ELF-1 (cell line): ENCODE data around the gene UQCC2.

ENCODE experiments used
- DNase-seq: peaks from one replicate; pipeline ENCODE4 v3.0.0-alpha.2; 2016; ENCODE audit warnings: low read depth, low spot score

UQCC2 gene

DNA sequence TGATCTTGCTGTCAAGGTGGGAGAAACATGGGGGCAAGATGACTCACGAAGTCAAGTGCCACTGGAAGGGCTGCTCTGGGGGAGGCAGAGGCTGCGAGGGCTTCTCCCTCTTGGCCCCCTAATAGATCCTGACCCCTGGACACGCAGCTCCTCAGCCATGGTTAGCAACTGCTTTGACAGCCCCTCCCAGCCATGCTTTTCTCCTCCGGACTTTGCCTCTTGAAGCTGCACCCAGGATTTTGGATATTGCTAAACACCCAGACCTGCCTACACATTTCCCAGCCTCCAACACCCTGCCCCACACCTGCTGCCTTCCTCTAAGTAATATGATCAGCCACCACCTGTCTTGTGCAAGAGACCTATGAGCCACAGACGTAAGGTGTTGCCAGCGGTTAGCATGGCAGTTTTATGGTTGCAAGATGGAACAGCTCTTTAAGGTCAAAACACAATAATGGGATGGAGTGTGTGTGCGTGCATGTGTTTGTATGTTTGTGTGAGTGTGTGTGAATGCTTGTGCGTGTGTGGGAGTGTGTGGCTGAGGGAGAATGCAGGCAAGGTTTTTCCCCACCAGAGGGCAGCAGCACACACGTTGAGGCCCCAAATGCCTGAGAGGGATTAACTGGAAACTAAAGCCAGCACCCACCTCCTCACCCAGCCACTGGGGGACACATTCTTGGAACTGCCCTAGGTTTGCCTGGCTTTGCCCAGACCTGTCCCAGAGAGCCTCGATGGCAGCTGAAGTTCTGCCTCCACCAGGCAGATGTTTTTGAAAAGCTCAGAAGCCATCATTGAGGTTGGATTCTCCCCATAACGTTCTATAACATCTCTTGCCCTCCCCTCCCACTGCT lies 32.7 kb upstream of the UQCC2 start:
- peak; percentile 90 for DNase-seq

DNA sequence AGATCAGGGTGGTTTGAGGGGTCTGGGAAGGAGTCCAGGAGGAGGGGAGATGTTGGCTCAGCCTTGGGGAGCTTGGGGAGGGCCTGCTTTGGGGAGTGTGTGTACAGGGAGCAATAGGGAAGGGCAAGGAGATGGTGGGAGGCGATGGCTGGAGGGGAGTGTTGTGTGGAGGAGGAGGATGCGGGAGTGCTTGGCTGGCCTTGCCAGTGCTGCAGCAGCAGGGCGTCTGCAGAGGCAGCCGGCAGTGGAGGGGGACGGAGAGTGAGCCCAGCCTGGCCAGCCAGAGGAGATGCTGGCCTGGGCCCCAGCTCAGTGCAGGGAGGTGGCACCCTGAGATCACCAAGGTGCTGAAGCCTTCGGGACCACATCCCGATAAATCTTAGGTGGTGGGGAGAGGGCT lies 31.3 kb upstream of the UQCC2 start:
- no peak for DNase-seq

DNA sequence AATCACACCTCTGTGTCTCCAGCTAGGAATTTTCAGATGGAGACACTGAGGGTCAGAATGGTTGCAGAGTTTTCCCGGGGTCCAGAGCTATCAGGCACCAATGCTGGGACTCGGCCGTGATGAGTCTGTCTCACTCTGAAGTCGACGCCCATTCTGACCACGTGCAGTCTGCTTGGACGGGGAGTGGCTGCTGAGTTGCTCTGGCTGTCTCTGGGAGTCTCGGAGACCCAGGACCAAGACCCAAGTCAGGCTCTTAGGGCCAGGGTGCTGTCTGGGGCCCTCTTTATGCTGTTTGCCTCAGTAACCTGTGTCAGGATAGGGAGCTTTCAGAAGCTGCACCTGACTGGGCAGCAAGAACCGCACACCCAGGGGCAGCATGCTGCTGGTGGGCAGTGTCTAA lies 30.6 kb upstream of the UQCC2 start:
- DNase-seq, result no peak

DNA sequence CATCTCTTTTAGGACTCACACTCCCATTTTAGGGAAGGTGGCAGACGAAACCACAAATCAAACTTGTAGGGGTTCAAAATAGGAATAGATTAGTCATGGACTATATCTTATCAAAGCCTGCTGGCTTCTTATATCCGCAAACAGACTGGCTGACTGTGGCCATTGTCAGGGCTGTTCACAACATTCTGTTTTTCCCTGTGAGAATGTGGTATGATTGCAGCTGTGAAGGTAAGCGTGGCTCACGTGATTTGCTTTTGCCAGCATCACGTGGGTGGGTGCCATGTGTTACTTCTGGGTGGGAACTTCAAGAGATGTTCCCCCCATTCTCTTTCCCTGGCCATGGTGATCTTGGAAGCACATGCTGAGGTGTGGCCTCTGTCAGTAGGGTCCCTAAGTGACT lies 29.3 kb upstream of the UQCC2 start:
- DNase-seq, result no peak

DNA sequence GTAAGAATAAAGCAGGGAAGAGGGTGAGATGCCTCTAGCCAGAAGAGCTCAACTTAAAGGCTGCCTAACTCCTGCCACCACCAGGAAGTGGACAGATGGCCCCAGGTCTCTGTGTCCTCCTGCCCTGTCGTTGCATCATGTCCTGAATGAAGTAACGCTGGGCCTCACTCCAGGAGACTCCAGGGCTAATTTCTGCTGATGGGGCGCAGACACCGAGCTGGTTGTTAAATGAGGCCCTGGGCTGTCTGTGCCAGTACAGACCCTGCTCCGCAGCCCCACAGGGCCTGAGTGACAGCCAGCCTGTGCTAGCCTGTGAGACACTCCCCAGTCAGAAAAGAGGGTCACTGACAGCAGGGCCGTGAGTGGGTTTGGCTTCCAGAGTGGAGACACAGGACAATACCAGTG lies 28.7 kb upstream of the UQCC2 start:
- no peak for DNase-seq

DNA sequence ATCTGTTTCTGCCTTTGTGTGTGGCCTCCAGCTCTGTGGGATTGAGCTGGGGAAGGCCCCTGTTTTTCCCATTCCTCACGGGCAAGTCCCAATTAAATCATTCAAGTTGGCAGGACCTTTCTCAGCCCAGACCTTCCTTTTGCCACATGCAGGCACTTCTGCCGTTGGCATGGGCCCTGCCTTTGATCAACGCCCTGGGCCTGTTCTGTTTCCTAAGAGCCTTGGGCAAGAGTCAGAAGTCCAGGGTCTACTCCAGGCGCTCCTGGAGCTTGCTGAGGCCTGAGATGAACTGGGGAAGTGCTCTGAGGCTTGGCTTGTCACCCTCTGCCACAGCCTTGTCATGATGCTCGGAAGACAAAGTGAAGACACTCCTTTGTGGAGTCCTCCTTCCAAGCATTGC lies 28.1 kb upstream of the UQCC2 start:
- DNase-seq, result no peak

DNA sequence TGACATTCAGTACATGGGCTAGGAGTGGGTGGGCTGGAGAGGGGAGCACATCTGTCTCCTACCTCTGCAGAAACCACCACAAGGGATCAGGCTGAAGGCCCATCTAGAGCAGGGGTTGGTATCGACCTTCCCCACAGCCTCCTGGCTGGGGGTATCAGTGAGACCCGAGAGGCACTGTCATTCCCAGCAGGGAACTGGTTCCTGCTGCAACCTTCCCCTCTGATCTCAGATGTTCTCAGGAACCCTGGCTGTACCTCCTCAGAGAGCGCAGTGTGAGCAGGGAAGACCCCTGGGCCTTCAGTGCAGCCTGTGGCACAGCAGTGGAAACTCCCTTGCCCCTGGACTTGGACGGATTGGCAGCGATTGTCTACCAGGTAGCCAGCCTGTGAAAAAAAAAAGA lies 27.4 kb upstream of the UQCC2 start:
- no peak for DNase-seq

DNA sequence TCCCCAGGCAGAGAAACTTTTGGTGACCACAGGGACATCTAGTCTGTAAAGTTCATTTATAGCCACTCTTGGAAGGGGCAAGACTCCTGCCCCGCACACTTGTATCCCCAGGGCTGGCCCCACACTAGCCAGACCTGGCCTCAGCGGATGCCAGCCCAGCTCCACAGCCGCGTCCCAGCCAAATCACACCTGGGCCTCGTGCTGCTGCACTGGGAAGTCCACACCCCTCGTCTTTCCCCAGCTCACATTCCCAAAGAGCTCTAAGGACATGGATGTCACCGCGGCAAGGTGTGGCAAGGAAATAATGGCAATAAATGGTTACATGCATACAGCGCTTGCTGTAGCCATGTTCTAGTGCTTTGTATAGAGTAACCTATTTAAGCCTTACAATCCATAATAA lies 26.7 kb upstream of the UQCC2 start:
- no peak for DNase-seq

DNA sequence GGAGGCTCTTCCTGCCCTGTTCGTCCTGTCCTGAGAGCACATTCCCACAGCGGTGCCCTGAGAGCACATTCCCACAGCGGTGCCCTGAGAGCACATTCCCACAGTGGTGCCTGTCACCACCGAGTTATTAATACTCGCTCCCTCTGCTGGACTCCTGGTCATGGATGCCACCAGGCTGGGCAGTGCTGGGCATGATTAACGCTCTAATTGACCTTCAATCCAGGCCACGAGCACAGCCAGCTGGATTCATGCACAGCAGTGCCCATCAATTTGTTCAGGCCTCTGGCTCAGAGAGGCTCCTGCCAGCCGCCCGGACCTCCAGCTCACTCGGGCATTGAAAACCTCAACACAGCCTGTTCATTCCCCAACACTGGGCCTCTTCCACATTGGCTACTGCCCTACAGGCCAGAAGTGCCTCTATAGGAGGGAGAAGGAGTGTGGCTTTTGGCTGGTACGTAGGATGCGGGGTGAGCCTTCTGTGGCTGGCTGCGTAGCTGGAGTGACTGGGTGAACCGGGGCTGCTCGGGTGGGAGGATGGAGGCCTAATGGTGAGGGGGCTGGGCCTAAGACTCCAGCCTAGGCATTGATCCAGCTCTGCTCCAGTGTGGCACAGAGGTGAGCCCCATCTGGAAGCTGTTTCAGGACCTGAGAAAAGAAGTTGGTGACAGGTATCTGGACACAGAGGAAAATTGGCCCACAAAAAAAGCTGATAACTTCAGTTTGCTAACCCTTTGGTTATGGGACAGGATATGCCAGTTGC lies 25.9 kb upstream of the UQCC2 start:
- no peak for DNase-seq

DNA sequence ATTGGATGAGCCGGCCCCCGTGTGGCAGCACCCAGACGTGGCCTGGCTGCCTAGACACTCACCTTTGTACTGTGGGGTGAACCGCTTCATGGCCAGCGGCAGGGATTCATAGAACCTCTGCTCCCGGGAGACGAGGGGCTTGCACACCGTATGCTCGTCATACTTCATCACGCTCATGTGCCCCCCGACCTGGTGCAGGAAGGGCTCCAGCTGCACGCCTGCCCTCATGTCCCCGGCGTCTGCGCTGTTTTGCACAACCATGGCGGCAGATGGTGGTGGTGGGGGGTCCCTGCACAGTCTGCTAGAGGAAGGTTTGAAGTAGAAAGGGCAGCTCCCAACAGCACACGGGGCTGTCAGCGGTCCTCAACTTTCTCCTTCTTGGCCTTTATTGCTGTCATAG lies 23.7 kb upstream of the UQCC2 start:
- no peak for DNase-seq

DNA sequence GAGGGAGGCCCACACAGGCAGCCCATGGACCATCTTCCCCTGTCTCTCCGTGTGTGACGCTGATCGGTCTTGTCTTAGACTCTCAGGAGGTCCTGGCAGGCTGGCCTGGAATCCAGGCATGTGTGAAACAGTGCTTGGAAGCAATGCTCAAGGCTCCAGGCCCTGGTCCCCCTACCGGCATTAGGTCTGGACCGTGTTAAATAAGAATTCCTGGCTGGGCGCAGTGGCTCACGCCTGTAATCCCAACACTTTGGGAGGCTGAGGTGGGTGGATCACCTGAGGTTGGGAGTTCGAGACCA lies 22.2 kb upstream of the UQCC2 start:
- DNase-seq, result no peak

DNA sequence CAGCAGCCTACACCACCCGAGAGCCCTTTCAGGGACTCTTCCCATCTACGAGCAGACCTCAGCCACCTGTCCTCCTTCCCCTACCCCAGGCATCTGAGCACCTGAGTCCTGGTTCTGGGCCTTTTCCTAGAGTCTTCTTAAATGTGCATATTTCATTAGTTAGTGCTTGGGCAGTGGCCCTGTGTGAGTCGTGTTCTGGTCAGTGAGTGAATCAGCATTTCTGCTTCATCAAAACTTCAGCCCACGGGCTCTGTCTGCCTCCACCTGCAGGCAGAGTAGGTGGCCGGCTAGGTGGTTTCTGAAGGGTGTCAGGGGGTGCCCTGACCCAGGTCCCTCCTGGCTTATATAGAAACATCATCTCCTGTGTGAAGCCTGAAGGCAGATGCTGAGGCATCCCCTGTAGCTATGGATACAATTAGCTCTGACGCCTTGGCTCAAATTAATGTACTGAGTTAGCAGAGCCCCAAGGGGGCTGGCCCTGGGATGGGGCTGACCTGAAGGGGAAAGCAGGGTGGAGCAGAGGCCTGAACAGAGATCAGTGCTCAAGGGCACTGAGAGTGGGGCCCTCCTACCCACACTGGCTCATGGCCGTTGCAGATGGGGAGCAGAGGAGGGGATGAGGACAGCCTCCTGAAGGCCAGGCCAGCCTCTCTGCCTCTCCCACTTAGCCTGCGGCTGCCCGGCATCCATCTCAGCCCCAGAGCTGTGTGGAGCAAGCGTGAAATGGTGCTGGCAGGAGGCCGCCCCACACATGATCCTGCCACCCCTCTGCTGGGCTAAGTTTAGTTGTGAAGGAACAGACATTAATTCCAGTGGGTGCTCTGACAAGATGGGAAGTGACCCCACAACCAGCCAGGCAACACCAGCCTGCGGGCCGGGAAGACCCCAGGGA lies 21.6 kb upstream of the UQCC2 start:
- no peak for DNase-seq

DNA sequence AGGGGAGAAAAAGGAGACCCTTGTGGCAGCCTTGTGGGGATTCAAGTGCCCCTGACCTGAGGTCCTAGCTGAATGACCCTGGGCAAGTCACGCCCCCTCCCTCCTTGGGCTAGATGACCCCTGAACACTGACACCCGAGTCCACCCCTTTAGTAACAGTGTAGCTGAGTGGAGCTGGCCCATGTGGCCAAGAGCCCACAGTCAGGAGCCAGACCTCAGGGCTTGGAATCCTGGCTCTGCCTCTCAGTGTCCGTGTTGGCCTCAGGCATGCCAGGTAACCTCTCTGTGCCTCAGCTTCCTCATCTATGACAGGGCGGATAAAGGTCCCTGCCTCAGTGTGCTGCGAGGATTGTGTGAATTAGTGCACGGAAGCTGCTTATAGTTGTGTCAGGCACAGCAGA lies 20.9 kb upstream of the UQCC2 start:
- DNase-seq, result no peak

DNA sequence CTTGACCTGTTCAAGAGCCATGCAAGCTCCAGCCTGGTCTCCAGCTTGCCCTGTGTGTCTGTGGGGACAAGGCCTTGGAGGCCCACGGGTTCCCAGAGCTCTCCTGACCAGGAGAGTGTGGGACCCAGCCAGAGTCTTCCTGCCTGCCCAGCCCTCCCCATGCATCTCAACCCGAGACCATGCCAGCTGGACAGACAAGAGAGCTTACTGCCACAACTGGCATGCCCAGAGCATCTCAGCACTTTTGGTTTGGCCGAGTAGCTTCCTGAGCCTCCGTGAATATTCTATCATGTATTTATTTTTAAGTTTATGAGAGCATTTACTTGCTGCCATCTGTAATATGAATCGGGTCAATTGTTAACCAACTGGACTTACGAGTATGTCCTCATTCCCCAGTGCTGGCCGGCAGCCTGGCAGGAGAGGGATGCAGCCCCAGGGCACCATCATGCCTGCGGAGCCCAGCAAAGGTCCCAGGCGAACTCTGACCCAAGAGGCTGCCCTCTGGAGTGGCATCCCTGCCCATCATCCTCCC lies 20.3 kb upstream of the UQCC2 start:
- no peak for DNase-seq

DNA sequence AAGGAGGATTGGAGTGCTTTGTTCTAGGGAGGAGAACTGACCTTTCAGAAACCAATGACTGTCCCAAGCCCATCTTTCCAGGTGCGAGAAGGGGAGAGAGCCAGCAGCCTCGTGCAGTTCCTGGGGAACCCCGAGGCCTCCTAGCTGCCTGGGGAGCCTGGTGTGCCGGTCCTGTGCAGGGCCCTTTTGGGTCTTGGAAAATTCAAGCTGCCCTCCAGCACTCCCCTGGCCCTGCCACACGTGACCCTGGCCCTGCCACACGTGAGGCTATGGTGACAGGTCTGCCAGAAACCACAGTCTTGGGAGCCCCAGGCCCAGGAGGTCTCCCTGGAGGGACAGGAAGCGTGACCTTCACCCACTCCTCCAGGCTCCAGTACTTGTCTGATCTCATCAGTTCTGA lies 19.5 kb upstream of the UQCC2 start:
- DNase-seq, result no peak

DNA sequence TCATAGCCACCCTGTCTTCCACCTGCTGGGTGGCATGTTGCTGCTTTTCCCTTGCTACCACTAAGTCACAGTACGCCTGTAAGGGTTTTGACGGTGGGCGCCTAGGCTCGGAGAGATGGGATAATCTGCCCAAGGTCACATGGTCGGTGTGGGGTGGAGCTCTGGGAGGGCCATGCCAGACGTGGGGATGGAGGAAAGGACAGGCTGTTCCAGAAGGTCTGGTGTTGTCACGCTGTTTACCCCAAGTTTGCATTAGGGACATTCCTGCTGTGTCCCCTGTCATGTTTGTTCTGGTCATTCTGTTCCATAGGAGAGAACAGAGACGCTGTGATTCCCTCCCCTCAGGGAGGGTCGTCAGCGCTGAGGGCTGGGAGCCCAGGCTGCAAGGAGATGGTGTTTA lies 19.1 kb upstream of the UQCC2 start:
- DNase-seq, result no peak

DNA sequence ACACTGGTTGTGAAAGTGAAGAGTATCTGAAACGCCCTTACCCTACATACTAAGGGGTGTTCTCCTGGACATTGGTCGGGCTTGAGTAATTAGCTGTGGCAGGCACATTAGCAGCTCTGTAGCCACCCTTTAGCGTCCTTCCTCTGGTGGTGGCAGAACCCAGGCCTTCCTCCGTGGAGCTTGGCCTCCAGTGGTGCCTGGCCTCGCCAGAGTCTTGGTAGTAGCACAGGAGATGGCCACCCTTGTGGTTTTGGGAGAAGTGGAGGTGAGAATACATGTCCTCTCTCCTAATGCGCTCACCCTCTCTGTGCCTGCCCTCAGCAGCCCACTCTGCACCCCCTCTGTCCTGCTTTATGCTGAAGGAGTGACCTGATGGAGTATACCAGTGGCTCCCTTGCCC lies 17.6 kb upstream of the UQCC2 start:
- DNase-seq, result no peak

DNA sequence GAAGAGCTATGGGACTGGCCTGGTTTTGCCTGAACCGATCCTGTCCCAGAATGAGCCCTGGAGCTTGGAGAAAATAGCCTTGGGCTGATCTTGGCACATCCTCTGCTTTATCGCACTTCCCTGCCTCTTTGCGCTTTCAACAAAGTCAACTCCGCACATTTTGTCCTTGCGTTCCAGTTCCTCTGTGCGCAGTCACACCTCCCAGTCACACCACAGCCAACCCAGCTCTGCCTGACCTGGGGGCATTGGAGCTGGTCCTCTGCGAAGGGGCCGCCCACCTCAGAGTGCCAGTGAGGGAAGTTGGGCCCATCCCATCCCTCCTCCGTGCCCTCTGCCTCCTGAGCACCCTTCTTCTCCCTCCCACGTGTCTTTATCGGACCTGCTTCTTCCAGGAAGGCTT lies 16.9 kb upstream of the UQCC2 start:
- DNase-seq, result no peak

DNA sequence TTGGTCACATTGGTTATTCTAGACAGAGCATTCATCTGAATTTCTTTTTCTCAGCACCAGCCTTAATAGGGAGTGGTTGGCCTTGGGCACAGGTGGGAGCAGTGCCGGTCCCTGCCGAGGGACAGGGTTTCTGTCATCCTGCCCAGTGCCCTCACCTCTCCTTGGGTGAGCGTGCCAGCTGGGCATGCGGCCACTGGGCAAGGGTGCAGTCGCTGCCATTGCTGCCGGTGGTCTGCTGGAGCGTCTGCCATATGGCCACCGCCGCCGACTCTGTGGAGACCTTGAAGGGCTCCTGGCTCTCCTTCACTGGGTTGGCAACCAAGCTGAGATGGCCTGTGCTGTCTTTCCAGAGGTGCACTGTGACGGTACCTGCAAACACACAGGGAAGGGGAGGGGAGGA lies 16.4 kb upstream of the UQCC2 start:
- no peak for DNase-seq

DNA sequence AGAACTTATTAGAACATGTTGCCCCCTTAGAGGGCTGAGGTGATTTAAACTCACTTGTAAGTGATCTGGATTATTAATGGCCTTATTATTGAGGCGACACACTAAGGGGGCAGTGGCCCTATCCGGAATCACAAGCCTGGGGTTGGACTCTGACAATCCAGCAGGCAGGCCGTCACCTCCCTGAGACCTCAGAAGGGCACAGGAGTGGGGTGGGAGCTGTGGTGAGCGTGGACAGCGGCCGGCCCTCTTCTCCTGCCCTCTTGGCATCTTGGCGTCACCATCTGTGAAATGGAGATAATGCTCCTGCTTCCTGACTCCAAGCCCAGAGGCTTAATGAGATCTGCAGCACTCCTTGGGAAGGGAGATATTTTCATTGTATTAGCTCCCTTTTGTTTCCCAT lies 15.6 kb upstream of the UQCC2 start:
- no peak for DNase-seq

DNA sequence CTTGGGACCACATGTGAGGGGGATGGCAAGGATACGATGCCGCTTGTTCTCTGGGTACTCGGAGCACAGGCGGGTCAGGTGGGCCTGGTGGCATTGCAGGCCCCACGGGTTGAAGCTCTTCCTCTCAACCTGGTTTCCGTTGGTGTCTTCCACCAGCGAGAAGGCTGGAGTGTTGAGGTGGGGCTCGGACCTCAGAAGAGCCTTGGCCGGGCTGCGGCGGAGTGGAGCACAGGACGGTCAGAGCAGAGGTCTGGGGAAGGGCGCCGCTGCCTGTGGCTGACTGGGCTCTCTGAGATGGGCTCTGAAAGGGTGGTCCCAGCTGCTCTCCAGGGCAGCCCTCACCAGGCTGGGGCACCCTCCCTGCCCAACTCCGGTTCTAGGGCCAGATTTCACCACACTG lies 15.2 kb upstream of the UQCC2 start:
- DNase-seq, result no peak
